Stimulated activated memory B cell treated with anti-CD40 and anti-IgM and Interleukin-4, amounts not matched to agents 10 μg/mL and 1 μg/mL and 100 μg/mL, for 72 hours (primary cell): ENCODE results near the gene SEC63.
A peak's percentile ranks its signal among the peaks of the same experiment; 100 is the strongest.

Experiments used
- ATAC-seq: fragments of 150-1000 bp; cut with Tn5 transposase; 2 replicates; pipeline ENCODE4 v1.10.0; 2021
- H3K27ac Mint-ChIP-seq: one replicate; pipeline ENCODE4 v1.8.0; 2022; ENCODE audit warnings: mild to moderate bottlenecking, mixed read lengths
- H3K27me3 Mint-ChIP-seq: one replicate; pipeline ENCODE4 v1.8.0; 2022; ENCODE audit warnings: mixed read lengths
- H3K36me3 Mint-ChIP-seq: one replicate; pipeline ENCODE4 v1.8.0; 2022; ENCODE audit warnings: mixed read lengths
- H3K4me1 Mint-ChIP-seq: one replicate; pipeline ENCODE4 v1.8.0; 2022; ENCODE audit warnings: mixed read lengths
- H3K4me3 Mint-ChIP-seq: one replicate; pipeline ENCODE4 v1.8.0; 2022; ENCODE audit warnings: mild to moderate bottlenecking, moderate library complexity, mixed read lengths
- H3K9me3 Mint-ChIP-seq: one replicate; pipeline ENCODE4 v1.8.0; 2022; ENCODE audit warnings: mixed read lengths

SEC63 gene

GRCh38 chr6:107832151-107833056 is 125.6 kb downstream of the SEC63 start:
- Mint-ChIP-seq H3K9me3 (no peaks in the 10 kb centered on the region), H3K4me3 (no peak overlapping the region), H3K36me3 (no peaks in the 10 kb centered on the region), H3K27me3 (no peaks in the 10 kb centered on the region), H3K4me1 (no peaks in the 10 kb centered on the region), H3K27ac (no peak overlapping the region)
- ATAC-seq = no peak

- no peaks in the 10 kb centered on the region for H3K9me3 Mint-ChIP-seq
- H3K27ac Mint-ChIP-seq = peak overlapping the region; percentile 7
- no peaks in the 10 kb centered on the region for H3K27me3 Mint-ChIP-seq
- no peak overlapping the region for H3K4me3 Mint-ChIP-seq
- H3K36me3 Mint-ChIP-seq = no peaks in the 10 kb centered on the region
- no peaks in the 10 kb centered on the region for H3K4me1 Mint-ChIP-seq
- no peak for ATAC-seq
Measured at GRCh38 chr6:107830060-107830459, 127.9 kb downstream of the SEC63 start.

GRCh38 chr6:107827541-107827940 is 130.5 kb downstream of the SEC63 start:
- H3K4me1 Mint-ChIP-seq = peaks cover 17% of the 10 kb centered on the region
- H3K9me3 Mint-ChIP-seq = no peaks in the 10 kb centered on the region
- ATAC-seq = peak; percentile 57
- H3K27ac Mint-ChIP-seq = no peak overlapping the region
- H3K36me3 Mint-ChIP-seq = no peaks in the 10 kb centered on the region
- H3K4me3 Mint-ChIP-seq = no peak overlapping the region
- no peaks in the 10 kb centered on the region for H3K27me3 Mint-ChIP-seq

GRCh38 chr6:107823047-107823557 is 134.9 kb downstream of the SEC63 start:
- peak overlapping the region; percentile 98 for H3K27ac Mint-ChIP-seq
- peak overlapping the region; percentile 80 for H3K4me3 Mint-ChIP-seq
- H3K4me1 Mint-ChIP-seq = peaks cover 60% of the 10 kb centered on the region
- ATAC-seq = peak; percentile 18
- no peaks in the 10 kb centered on the region for H3K27me3 Mint-ChIP-seq
- H3K9me3 Mint-ChIP-seq = no peaks in the 10 kb centered on the region
- no peaks in the 10 kb centered on the region for H3K36me3 Mint-ChIP-seq

- H3K27me3 Mint-ChIP-seq = no peaks in the 10 kb centered on the region
- H3K27ac Mint-ChIP-seq = peak overlapping the region; percentile 98
- no peaks in the 10 kb centered on the region for H3K36me3 Mint-ChIP-seq
- no peak for ATAC-seq
- no peaks in the 10 kb centered on the region for H3K9me3 Mint-ChIP-seq
- peak overlapping the region; percentile 80 for H3K4me3 Mint-ChIP-seq
- H3K4me1 Mint-ChIP-seq = peaks cover 67% of the 10 kb centered on the region
Measured at GRCh38 chr6:107822176-107823046, 135.6 kb downstream of the SEC63 start.

GRCh38 chr6:107821591-107821990 is 136.4 kb downstream of the SEC63 start:
- Mint-ChIP-seq H3K4me3 (peak overlapping the region; percentile 11), H3K36me3 (no peaks in the 10 kb centered on the region), H3K27ac (peak overlapping the region; percentile 98), H3K27me3 (no peaks in the 10 kb centered on the region), H3K4me1 (peaks cover 68% of the 10 kb centered on the region), H3K9me3 (no peaks in the 10 kb centered on the region)
- no peak for ATAC-seq

- peak; percentile 54 for ATAC-seq
- Mint-ChIP-seq H3K4me3 (peak overlapping the region; percentile 77), H3K27ac (peak overlapping the region; percentile 98), H3K9me3 (no peaks in the 10 kb centered on the region), H3K27me3 (no peaks in the 10 kb centered on the region), H3K36me3 (no peaks in the 10 kb centered on the region), H3K4me1 (peaks cover 73% of the 10 kb centered on the region)
Measured at GRCh38 chr6:107820338-107821261, 137.4 kb downstream of the SEC63 start.

- Mint-ChIP-seq H3K27me3 (no peaks in the 10 kb centered on the region), H3K9me3 (no peaks in the 10 kb centered on the region), H3K36me3 (no peaks in the 10 kb centered on the region), H3K4me1 (peaks cover 73% of the 10 kb centered on the region), H3K27ac (peak overlapping the region; percentile 98), H3K4me3 (peak overlapping the region; percentile 18)
- ATAC-seq = no peak
Measured at GRCh38 chr6:107819964-107820337, 138.1 kb downstream of the SEC63 start.

- Mint-ChIP-seq H3K27ac (peak overlapping the region; percentile 98), H3K9me3 (no peaks in the 10 kb centered on the region), H3K36me3 (no peaks in the 10 kb centered on the region), H3K4me1 (peaks cover 69% of the 10 kb centered on the region), H3K27me3 (no peaks in the 10 kb centered on the region), H3K4me3 (no peak overlapping the region)
- ATAC-seq = no peak
Measured at GRCh38 chr6:107819217-107819616, 138.8 kb downstream of the SEC63 start.

- Mint-ChIP-seq H3K4me1 (peaks cover 63% of the 10 kb centered on the region), H3K9me3 (no peaks in the 10 kb centered on the region), H3K4me3 (no peak overlapping the region), H3K36me3 (no peaks in the 10 kb centered on the region), H3K27ac (peak overlapping the region; percentile 46), H3K27me3 (no peaks in the 10 kb centered on the region)
- ATAC-seq = no peak
Measured at GRCh38 chr6:107818272-107818671, 139.7 kb downstream of the SEC63 start.

GRCh38 chr6:107817784-107818183 is 140.2 kb downstream of the SEC63 start:
- Mint-ChIP-seq H3K4me3 (no peak overlapping the region), H3K4me1 (peaks cover 58% of the 10 kb centered on the region), H3K27ac (peak overlapping the region; percentile 46), H3K27me3 (no peaks in the 10 kb centered on the region), H3K36me3 (no peaks in the 10 kb centered on the region), H3K9me3 (no peaks in the 10 kb centered on the region)
- ATAC-seq = no peak
